ENCODE measurements around the gene MC1R.

DNA sequence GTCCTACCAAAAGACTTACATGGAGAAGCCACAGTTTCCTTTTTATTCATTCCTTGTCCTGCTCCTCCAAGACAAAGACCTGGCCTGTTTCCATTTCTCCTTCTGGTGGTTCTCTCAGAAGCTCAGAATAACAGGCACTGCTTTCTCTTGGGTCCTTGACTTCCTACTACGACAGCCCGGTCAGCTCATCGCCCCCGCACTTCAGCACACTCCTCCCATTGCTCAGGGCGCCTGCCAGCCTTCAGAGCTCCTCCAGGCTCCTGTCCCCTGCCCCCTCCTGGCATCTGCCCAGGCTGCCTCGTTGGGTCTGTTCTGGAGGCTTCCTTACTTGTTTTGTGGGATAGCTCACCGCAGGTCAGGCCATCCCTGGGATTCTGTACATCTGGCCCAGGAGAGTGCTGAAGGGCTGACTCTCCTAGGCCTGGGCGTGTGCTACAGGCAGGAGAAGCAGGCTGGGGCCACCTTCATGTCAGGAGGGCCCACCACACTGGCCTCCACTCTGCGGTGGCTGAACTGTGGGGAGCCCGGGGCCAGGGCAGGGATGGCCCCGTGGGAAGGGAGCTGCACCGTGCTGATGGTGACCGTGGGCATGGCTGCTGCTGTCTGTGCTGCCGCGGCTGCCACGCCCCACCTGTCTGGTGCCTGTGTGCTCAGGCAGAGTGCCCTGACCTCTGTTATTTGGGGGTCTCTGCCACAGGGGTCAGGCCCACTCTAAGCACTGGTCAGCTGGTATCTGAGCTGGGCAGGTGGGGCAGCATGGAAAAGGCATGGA is 27.6 kb upstream of the MC1R start:
- TF ChIP-seq EZH2 (IDR thresholded peaks at IDR 0.05): no peak
- TF ChIP-seq, protein P1, sequence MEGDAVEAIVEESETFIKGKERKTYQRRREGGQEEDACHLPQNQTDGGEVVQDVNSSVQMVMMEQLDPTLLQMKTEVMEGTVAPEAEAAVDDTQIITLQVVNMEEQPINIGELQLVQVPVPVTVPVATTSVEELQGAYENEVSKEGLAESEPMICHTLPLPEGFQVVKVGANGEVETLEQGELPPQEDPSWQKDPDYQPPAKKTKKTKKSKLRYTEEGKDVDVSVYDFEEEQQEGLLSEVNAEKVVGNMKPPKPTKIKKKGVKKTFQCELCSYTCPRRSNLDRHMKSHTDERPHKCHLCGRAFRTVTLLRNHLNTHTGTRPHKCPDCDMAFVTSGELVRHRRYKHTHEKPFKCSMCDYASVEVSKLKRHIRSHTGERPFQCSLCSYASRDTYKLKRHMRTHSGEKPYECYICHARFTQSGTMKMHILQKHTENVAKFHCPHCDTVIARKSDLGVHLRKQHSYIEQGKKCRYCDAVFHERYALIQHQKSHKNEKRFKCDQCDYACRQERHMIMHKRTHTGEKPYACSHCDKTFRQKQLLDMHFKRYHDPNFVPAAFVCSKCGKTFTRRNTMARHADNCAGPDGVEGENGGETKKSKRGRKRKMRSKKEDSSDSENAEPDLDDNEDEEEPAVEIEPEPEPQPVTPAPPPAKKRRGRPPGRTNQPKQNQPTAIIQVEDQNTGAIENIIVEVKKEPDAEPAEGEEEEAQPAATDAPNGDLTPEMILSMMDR (IDR thresholded peaks at IDR 0.05 in 2 of 3, conservative IDR thresholded peaks at IDR 0.05 in 1 of 3; ENCODE audit: borderline replicate concordance in 1 of 3, insufficient read depth in 1 of 3, low read depth in 2 of 3, low read length in 2 of 3): no peak
- no peak for TF ChIP-seq EZH2phosphoT487 (IDR thresholded peaks at IDR 0.05; ENCODE audit: borderline replicate concordance)
- no peak for TF ChIP-seq RAD21 (IDR thresholded peaks at IDR 0.05; ENCODE audit: low read depth)
- no peak for TF ChIP-seq FOSL1 (IDR thresholded peaks at IDR 0.05; ENCODE audit: low read depth)
- TF ChIP-seq POLR2A (IDR thresholded peaks at IDR 0.05; ENCODE audit: borderline replicate concordance, extremely low read depth, insufficient read depth, insufficient read length): no peak
